Fibroblast of gingiva (primary cell): ENCODE data around the gene DCTN1.
A peak's percentile ranks its signal among the peaks of the same experiment; 100 is the strongest.
"Not testable (repeated sequence)": the region's sequence is repeated elsewhere in the genome, so short reads cannot be mapped to it uniquely, and the experiment has no call there.

Experiments
- DNase-seq: peaks from one replicate; pipeline ENCODE4 v3.0.0-alpha.2; 2011; ENCODE audit warnings: low read depth

Gene DCTN1

DNA sequence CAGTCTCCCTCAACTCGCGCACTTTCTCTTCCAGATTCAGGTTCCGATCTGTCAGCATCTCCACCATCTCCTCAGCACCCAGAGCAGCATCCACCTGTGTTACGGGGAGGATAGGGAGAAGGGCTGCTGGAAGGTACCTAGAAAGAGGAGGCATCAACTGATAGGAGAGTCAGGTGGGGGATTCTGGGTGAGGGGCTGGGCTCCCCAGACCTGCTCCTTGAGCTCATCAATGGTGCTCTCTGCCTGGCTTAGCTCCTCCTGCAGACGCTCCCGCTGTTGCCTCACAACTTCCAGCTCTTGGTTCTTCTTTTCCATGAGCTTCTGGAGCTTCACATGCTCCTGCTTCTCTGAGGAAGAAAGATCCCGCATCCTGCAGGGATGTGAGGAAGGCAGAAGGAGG is 10.1 kb downstream of the DCTN1 start:
- no peak for DNase-seq

DNA sequence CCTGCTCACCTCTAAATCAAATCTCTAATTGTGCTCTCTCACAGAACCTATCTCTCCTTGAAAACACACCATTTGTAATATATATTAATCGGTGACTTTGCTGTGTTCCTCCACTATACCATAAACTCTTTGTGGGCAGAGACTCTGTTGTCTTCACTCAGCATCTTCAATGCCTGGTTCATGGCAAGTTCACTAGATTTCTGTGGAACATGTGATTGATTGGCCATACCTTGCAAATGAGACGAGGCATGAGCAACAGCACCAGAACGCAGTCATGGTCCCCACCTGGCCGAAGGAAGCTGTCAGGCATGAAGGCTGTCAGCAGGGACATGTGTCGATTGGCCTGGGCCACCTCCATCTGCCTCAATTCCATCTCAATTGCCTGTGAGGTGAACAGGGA is 11.6 kb downstream of the DCTN1 start:
- DNase-seq, result no peak

DNA sequence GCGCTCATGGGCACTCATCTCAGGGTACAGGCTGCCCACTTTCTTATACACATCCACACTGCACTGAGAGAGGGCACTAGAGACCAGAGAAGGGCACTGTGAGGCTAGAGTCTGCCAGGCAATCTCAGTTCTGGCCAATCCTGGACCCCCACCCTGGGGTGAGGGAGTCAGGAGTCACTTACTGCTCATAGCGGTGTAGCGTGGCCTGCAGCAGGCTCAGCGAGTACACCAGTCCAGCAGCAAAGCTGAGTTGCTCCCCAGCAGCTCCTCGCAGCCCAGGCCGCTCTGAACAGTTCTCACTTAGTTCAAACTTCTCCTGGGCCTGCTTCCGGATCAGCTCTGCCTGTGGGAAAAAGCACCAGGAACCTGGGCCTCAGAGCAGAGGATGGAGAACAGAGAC is 12.3 kb downstream of the DCTN1 start:
- no peak for DNase-seq

GRCh38 chr2:74366036-74366435 is 14.1 kb downstream of the DCTN1 start:
- no peak for DNase-seq

DNA sequence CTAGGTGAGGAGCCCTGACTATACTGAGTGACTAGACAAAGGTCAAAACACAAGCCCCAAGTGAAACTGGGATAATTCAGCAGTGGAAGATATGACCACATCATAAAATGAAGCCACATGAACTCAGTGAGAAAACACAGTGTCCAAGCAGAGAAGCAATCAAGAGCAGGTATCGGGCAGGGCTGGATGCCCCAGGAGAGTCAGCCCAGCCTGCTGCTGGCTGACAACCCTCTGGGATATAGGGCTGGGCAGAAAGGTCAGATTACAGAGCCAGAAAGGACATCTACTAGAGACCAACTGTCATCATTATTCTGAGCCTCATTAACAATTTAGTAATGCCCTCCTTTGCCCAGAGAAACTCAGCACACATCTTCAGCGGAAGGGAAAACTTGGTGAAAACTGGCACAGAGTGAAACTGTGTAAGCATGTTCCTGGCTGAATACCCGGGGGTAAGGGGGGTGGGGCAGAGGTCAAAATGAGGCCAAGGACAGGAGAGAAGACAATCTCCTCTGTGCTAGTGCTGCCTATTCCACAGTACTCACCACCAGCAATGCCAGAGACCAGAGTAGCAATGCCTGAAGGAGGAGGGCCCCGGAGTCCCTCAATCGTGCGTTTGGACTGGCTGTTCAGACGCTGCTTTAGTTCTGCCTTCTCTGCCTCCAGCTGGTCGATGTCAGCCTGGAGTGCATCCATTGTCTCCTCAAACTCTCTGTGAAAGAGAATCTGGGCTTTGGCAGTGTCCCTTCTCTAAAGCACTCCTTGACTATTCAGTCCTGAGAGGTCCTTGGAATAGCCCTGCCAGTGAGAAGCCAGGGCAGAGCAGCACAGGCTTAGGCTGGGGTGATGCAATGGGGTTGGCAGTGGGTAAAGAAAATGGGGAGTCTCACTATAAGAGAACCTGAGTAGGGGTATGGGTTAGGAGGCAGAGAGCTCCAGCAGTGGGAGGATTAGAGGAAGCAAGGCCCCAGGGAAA is 15.3 kb downstream of the DCTN1 start:
- no peak for DNase-seq

DNA sequence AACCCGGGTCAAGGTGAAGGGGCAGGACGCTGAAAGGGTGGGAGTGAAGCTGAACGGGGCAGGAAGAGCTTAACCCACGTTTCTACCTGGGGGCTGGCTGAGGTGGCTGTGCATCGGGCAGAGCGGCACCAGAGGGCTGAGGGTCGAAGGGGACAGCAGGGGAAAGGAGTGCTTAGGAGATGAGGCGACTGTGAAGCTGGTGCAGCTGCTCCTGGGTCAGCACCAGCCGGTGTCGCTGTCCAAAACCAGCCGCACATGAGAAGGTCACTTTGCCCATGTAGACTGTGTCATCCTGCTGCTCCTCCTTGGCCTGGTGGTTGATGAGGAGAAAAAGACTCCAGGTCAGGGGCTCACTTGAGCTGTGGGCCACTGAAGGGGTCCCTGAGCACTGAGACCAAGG is 18.8 kb downstream of the DCTN1 start:
- DNase-seq, result no peak

GRCh38 chr2:74357627-74358026 is 22.5 kb downstream of the DCTN1 start:
- DNase-seq, result no peak

GRCh38 chr2:74349889-74350288 is 30.2 kb downstream of the DCTN1 start:
- no peak for DNase-seq

- no peak for DNase-seq
These were observed 32.4 kb downstream of the DCTN1 start for GRCh38 chr2:74347742-74348141.

GRCh38 chr2:74347303-74347702 is 32.8 kb downstream of the DCTN1 start:
- no peak for DNase-seq

DNA sequence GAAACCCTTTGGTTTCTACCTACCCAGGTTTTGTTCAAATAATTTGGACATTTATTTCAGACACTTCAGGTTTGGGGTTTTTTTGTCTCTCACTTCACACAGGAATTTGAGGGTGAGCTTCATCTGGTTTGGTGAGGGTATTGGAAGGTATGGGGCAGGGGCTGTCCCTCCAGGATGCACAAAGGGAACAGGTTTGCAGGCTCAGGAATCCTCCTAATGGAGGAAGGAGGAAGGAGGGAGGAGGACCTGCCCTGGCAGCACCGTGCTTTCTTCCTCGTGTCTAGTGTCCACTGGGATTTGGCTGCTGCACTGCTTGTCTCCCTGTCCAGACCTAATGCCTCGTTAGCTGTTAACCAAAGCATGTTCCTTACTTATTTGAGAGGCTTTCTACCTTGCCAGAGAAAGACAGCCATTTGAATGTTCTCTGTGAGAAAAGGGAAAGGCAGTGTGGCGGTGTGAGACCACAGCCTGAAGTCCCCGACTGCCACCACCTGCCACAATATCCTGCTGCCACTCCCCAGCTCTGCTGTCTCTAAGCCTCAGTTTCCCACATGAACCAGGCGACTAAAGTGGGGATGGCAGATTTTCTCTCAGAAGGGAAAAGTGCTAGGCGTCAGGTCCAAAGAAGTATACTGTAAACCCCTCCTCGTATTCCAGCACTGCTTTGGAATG is 34.7 kb downstream of the DCTN1 start:
- no peak for DNase-seq

DNA sequence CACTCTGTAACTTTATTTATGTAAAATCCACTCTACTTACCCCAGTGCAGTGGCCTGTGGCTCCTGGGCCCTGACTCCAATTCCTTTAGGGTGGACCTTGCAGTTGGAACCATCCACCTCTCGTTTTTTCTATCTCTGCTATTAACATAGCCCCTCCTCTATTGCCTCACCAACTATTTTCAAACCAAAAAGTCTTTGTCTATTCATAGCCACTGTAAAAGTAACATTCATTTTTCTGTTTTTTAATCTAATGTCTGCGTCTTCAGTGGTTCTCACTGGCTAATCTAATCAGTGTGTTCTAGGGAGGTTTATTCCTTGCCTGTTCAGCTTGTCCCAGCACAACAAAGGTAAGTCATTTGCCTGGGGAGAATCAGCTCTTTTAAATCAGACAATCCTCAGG is 36.8 kb downstream of the DCTN1 start, which contains the start of gene SLC4A5:
SLC4A5 (minus strand) TSS at position 101 of the 400 bp plus-strand sequence. CDS start 28,393 bp downstream, outside the sequence.
- no peak for DNase-seq

DNA sequence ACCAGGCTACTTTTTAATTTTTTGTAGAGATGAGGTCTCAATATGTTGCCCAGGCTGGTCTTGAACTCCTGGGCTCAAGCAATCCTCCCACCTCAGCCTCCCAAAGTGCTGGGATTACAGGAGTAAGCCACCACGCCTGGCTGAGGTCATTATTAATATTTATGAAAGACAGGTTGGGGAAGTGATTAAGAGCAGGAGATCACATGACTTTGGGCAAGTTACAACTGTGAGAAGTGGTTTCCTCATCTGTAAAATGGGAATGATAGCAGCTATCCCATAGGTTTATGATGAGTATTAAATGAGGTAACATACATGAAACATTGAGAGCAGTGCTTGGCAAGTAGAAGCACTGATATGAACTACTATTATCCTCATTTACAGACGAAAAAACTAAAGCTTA is 43.9 kb downstream of the DCTN1 start:
- not testable (repeated sequence) for DNase-seq

DNA sequence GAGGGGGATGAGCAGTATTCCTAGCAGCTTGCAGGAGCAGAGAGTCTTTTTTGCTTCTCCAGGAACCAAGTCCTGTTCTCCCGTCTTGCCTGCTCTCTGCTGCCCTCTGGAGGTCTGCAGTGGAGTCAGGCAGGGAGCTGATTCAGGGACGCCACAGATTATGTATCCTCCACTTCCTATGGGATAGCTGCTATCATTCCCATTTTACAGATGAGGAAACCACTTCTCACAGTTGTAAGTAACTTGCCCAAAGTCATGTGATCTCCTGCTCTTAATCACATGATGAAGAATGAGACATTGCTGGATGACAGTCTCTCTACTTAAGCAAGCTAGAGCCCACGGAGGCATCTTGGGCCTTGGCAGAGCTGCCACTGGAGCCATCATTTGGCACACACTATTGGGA is 45.2 kb downstream of the DCTN1 start:
- DNase-seq, result peak; percentile 51

DNA sequence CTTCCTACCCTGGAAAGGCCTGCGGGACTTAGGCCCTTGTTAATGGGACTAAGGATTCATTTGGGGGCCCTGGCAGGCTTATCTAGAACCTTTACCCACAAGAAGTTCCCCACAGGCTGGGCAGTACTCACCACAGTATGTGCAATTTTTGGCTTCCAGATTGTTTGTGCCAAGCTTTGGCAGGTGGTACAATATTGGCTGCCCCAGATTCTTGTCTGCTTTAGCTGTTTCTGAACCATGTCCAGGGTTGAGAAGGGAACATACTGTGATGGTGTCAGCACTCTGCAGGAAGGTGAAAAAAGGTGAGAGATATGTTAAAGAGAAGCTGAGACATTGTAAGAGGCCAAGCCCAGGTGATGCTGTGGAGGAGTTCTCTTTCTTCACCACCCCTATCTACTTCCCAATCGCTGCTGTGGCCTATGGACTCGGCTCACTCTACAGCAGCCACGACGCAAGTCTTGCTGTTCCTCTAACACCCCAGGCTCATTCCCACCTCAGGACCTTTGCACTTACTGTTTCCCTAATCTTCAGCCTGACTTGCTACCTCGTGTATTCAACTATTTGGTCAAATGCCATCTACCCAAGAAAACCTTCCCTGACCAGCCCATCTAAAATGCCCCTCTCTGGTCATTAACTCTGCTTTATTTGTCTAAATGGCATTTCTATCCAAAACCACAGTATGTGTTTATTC is 46.1 kb downstream of the DCTN1 start:
- no peak for DNase-seq

GRCh38 chr2:74333175-74333574 is 46.9 kb downstream of the DCTN1 start:
- peak; percentile 10 for DNase-seq

GRCh38 chr2:74332550-74333174 is 47.4 kb downstream of the DCTN1 start:
- DNase-seq, result no peak

- no peak for DNase-seq
These were observed 51.5 kb downstream of the DCTN1 start for GRCh38 chr2:74328573-74328972.

- no peak for DNase-seq
These were observed 52.0 kb downstream of the DCTN1 start for GRCh38 chr2:74328074-74328473.

GRCh38 chr2:74327627-74328026 is 52.5 kb downstream of the DCTN1 start:
- DNase-seq, result no peak

DNA sequence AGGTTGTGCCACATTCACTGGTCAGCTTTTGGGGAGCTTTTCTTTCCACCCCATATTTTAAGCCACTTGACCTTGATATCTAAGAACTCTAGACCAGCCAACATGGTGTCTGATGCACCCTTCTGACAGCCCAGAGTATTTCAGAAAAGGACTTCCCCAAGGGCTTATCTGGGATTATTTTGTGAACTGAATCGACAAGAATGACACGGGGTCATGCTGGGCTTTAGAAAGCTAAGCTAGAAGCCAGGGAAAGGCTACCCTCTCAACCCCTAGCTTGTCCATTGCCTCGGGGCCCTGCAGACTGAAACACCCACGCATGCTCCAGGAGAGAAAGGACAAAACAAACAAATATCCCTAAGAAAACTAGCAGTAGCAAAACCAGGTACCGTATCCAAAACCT is 52.9 kb downstream of the DCTN1 start:
- no peak for DNase-seq

- no peak for DNase-seq
These were observed 54.3 kb downstream of the DCTN1 start for GRCh38 chr2:74325815-74326214.
